ENCODE measurements around the gene BAHD1.
A peak's percentile ranks its signal among the peaks of the same experiment; 100 is the strongest.

BAHD1 gene

GRCh38 chr15:40500568-40501330 lies 60.0 kb downstream of the BAHD1 start:
- no peak for DNase-seq

GRCh38 chr15:40501487-40501886 lies 60.7 kb downstream of the BAHD1 start:
- DNase-seq, result no peak

GRCh38 chr15:40506964-40507571 lies 66.3 kb downstream of the BAHD1 start:
- DNase-seq, result peak; percentile 22 to 58 (median 48)

DNA sequence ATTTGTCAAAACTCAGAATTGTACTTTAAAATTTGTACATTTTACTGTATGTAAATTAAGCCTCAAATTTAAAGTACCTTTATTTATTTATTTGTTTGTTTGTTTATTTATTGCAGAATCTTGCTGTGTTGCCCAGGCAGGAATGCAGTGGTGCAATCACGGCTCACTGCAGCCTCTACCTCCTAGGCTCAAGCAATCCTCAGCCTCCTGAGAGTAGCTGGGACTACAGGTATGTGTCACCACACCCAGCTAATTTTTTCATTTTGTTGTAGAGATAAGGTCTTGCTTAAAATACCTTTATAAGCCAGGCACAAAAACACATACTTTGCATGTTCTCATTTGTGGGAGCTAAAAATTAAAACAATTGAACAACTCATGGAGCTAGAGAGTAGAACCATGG lies 67.5 kb downstream of the BAHD1 start:
- no peak for DNase-seq

- no peak for DNase-seq
Observed at GRCh38 chr15:40510201-40510600, 69.4 kb downstream of the BAHD1 start.

DNA sequence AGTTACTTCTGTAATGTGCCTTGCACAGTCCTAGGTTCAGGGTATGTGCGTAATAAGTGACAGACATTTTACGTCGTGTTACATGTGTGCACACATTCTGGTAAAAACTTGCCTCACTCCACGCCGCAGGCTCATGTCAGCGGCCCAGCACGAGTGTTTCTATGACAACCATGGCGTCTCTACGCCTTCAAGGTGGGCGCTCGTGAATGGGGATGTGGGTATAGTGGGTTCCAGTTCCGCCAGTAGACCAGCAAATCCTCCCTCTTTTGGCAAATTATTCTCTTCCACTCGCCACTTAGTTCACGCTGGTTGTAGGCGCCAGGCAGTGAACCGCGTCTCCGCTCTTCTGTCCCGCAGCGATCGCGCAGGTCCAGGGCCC lies 70.3 kb downstream of the BAHD1 start:
- peak in 3 of 6 experiments; percentile 17 to 22 (median 20) for DNase-seq

DNA sequence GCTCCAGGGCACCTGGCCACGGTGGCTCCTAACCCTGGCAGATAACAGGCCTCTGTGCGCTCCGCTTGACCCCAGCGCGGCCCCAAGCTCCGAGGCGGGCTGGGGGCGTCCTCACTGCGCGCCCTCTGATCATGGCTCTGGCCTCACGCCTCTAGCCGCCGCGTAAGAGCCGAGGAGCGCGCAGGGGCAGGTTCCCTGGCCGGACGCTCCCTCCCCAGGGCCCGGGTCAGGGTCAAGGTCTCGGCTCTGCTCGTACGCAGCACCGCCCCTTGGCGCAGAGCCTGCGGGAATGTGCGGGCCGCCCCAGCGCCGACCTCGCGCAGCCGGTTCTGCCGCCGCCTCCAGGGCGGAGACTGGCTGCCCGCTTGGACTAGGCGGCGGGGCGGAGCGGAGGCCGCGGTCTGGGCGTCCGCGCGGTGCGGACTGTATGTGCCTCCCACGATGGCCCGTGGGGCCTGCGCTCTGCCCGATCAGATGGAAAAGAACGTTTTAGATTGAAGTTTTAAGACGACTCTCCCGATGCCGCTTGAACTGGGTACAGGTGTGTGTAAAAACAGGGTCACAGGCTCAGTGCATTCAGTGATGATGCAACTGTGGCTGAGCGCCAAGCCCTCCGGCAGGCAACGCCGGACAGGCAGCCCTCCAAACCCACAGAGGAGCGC lies 70.8 kb downstream of the BAHD1 start:
- no peak for DNase-seq

DNA sequence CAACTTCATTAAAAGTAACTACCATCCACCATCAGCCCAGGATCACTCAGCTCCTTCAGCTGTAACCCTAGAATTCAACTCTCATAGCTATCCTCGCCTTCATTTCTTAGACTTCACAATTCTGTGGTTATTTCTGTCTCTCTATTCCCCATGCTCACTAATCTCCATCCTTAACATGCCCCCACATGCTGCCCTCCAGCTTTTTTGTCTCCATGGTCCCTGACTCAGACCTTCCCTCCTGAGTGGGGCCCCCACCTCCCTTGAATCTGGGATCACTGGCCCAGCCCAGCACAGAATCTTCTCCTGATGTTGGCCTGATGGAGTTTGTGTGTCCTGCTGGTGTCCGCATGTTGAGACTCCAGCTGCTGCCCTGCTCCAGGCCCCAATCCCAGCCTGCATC lies 71.7 kb downstream of the BAHD1 start:
- no peak for DNase-seq

GRCh38 chr15:40513609-40514008 lies 72.9 kb downstream of the BAHD1 start:
- no peak for DNase-seq

- DNase-seq, result no peak
Observed at GRCh38 chr15:40516322-40516721, 75.6 kb downstream of the BAHD1 start.

Data from stimulated activated naive CD4-positive, alpha-beta T cell (primary cell).